IPS DF 19.7 (cell line): ENCODE measurements around the gene ANKRD33B.
"Not testable (repeated sequence)": the region's sequence is repeated elsewhere in the genome, so short reads cannot be mapped to it uniquely, and the experiment has no call there.

Experiments
- DNase-seq: peaks from one replicate; pipeline ENCODE4 v3.0.0-alpha.2; 2013; ENCODE audit warnings: low read depth, low spot score

Gene ANKRD33B

DNA sequence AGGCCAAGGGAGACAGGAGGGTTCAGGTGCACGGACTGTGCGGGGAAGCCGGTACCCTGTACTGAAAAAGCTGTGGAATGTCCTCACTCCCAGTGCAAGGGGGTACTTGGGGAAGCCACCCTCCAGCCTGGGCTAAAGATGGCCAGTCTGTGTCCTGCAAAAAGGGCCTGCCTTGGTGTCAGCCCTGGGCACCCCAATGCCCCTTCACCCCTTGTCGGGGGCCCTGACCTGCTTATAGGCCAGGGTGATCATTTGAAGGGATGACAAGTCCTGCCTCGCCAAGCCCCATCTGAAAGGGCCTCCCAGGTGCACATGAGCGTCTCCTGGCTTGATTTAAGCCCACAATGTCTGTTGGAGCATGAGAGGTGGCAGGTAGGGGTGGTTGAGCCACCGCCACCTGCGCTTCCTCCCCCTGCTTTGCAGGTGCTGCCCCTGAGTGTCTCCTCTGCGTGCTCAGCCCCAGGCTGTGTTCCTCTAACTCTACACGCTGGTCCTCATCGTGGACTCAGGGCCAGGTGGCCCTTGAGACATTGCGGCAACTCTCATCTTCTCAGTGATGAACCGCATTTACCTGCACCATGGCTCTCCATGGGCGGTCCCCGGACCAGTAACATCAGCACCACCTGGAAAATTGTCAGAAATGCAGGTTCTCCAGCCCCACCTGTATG, 97.0 kb downstream of the ANKRD33B start:
- no peak for DNase-seq

DNA sequence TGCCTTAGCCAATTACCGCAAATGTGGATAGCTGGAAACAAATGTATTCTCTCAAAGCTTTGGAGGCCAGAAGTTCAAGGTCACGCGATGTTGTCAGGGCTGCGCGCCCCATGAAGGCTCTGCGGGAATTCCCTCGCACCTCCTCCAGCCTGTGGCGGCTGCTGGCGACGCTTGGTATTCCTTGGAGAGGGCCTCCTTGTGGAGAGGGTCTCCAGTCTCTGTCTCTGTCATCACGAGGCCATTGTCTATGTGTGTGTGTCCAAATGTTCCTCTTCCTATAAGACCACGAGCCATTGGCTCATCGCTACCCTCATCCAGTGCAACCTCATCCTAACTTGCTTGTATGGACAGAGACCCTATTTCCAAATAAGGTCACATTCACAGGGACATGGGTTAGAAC, 97.5 kb downstream of the ANKRD33B start:
- no peak for DNase-seq

DNA sequence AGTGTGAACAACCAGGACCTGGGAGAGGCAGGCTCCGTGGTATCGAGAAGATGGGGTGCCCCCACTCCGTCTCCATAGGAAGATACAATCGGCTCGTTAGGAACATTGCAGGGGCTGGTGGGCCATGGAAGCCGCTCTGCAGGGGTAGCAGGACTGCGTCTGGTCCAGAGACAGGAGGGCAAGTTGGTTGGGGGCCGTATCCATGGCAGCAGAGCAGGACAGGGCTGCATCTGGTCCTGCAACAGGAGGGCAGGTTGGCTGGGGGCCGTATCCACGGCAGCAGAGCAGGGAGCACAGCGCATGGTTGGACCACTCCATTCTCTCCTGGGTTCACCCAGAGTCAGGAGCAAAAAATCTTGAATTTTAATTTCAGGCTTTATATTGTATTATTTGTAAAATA, 98.2 kb downstream of the ANKRD33B start:
- DNase-seq: no peak

DNA sequence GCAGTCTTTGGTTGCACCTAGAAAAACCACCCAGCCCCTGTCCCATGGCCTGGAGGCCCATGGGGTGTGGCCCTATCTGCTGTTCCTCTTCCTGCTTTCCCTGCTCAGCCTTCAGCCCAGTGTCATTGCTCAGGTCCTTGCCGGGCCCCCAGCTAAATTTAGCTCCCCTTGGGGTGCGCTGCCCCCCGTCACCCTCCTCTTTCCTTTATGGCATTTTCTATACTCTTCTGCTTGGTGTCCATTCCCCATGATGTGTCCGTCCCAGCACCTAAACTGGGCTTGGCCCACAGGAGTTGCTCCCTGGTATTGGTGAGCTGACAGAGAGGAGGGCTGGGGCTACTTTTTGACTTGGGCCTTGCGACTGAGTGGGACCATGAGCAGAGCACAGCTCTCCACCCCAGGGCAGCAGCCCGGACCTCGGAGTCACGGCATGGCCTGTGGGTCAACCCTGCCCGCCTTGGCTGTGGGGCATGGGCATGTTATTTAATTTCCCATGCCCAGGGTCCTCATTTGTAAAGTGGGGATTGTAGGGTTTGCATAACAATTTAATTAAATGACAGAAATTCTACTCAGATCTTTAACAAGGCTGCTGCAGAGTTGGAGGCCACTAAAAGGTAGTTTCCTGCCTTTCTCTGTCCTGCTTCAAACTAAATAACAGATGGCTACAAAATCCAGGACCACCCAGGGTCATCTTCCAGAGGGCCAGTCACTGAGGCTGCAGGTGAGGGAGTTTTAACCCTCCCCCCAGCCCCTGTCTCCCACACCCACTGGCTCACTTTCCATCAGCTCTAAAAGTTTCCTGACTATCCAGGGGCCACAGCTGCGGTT, 99.0 kb downstream of the ANKRD33B start:
- no peak for DNase-seq

DNA sequence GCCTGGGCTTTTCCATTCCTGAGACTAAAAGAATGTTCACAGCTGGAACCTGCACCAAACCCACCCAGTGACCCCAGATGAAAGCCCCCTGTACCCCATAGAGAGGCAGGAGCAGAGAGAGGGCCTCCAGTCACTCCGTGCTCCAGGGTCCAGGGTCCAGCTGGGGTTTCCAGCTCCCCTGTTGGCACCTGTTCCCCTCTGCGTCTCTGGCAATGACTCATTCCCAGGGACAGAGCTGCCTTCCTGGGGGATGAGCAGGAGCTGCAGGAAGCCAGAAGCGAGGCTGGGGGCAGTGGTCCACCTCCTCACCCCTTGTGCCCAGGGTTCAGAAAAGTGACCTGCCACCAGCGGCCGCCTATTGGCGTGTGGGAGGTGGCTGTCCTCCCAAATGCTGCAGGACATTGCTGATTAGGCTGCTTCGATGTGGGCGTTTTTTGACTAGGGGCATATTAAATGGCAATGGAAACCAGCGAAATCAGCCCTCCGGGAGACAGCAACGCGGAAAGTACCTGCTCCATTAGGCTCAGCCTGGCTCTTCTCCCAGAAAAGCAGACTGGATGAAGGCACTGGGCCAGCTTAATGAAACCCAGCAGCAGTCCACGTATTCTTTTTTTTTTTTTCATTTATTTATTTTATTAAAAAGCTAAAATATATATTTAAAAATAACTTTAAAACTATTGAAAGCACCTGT, 99.8 kb downstream of the ANKRD33B start:
- no peak for DNase-seq

DNA sequence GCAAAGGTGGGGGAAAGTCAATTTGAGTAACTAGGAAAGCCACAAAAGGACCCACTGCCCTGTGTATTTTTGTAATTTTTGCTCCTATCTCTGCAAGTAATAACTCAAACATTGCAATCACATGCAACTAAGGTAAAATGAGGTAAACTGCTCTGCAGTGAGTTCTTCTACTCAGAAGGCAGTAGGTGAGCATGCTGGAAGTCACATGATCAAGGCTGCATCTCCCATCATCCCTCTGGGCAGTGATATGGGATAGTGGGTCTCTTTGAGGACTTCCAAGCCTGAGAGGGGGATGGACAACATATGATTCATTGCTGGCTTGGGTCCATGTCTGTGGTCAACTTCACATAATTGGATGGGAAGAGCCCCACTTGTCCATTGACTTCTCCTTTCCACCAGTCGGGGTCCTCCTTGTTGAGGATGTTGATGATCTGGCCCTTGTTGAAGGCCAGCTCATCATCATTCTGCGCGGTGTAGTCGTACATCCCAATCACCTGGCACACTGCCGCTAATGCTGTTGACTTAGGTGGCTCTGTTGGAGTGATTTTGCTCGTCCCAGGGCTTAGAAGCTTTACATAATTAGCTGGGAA, 100.4 kb downstream of the ANKRD33B start:
- not testable (repeated sequence) for DNase-seq

DNA sequence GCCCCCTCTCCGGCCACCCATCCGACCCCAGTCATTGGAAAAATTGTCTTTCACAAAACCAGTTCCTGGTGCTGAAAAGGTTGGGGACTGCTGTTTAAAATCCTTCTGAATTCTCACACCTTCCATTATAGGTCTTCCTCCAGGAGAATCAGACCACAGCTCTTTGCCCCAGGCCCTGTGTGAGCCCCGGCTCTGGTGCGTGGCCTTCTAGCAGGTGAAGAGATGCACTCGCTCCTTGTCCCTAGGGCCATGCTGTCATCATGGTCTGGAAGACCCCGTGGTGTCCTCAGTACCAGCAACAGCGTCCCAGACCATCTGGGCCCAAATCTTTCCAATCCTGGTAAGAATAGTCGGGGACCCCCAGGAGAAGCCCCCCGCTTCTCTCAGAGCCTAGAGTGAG, 101.9 kb downstream of the ANKRD33B start:
- no peak for DNase-seq

DNA sequence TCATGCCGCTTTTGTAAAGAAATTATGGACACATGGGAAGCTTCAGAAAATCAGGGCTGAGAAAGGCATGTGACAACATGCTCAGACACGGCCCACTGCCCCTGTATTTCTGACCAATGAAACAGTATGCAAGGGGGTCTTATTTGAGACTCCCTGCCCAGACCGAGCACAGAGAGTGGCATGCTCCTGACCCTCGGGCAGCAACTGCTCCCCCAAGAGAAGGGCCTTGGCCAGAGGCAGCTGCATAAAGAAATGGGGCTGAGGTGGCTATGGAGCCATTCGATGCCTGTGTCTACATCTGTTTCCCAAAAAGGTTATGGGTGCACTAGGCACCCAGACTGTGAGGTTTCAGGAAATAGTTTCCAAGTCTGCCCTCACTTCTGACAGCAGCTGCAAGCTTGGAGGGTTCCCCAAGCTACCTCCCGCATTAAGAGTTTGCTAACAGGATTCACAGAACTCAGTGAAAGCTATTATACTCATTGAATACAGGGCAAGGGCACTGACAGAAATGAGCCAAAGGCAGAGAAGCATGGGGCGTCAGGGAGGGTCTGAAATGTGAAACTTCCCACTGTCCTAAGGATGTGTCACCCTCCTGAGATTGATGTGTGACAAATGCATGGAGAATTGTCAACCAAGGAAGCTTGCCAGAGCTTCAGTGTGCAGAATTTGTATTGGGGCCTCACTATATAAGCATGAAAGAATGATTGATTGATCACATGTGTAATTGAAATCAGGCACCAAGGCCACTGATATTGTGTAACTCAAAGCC, 102.8 kb downstream of the ANKRD33B start:
- no peak for DNase-seq

DNA sequence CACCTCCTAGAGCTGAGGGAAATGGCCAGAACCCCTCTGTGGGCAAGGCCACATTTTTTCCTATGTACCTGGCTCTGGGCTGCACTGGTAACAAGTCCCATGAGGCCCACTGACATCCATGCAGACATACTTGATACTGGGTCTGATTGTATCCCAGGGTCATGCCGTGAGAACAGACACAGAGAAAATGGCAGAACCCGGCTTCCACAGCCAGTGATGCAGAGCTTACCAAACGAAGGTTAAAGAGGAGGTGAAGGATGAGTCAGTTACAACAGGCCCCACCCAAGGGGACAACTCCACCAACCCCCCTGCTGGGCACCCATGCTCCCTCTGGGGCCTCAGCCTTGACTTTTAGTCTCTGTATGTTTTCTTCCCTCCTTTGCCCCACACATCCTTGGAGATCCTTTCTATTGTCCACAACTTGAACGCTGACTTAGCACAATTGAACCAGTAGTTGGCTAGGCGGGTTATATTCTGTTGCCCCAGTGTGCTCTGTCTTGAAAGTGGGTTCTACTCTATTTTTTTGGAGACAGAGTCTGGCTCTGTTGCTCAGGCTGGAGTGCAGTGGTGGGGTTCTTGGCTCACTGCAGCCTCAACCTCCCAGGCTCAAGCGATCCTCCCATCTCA, 103.7 kb downstream of the ANKRD33B start:
- no peak for DNase-seq

DNA sequence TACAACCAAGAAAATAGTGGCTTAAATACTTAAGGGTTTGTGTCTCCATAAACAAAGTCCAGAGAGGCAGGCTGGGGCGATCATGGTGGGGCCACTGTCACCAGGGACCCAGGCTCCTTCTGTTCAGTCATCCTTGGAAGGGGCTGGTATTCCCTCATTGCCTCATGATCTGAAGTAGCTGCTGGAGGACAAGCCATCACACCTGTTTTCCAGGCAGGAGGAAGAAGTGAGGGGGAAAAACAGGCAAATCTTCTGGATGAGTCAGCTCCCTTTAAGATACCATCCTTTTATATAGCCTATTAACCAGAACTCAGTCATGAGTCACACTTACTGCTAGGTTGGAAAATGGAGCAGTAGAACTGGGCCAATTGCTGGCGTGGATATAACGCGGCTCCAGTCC, 104.8 kb downstream of the ANKRD33B start:
- DNase-seq: no peak

DNA sequence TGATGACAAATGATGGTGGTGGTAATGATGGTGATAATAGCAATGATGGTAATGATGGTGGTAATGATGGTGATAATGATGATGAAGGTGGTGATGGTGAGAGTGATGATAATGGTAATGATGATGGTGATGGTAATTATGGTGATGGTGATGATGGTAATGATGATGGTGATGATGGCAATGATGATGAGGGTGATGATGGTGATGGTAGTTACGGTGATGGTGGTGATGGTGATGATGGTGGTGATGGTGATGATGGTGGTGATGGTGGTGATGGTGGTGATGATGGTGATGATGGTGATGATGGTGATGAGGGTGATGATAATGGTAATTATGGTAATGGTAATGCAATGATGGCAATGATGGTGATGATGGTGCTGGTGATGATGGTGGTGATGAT, 106.1 kb downstream of the ANKRD33B start:
- no peak for DNase-seq

DNA sequence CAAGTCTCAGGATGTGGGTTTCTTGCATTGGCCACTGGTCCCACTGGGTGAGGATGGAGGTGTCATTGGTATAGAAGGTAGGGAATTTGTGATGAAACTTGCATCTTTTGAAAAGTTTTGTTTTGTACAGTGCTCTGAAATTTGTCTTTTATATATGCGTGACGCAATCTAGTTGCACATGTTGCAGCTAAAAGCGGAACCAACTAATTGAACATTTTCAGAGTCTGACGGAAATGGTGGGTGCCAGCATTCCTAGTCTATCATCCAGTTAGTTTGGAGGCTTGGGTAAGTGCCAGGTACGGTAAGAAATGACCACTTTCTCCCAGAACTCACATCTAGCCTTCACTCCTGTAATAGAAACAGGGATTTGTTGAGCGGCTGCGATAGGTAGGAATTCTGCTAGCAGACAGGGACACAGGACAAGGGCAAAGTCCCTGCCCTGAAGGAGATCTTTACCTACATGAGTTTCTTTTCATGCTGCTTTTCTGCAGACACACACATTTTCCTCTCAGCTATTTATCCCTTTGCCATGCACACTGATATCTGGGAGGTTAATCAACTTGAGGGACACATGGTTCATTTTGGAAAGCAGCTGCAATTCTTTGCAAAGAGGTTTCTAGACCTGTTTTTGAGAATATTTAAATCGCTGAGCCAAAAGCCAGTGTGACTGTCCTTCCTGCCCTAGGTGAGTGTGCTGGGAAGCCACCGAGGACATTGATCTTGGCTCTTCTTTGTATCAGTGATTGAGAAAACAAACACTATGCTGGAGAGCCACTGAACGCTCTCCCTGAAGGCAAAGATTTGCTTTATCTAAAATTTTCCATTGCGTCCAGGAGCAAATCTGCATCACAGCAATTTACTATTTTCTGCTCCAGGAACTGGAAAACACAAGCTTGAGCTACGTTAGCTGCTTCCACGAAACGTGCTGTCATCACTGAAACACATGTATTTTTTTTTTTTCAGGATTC, 107.5 kb downstream of the ANKRD33B start:
- no peak for DNase-seq

DNA sequence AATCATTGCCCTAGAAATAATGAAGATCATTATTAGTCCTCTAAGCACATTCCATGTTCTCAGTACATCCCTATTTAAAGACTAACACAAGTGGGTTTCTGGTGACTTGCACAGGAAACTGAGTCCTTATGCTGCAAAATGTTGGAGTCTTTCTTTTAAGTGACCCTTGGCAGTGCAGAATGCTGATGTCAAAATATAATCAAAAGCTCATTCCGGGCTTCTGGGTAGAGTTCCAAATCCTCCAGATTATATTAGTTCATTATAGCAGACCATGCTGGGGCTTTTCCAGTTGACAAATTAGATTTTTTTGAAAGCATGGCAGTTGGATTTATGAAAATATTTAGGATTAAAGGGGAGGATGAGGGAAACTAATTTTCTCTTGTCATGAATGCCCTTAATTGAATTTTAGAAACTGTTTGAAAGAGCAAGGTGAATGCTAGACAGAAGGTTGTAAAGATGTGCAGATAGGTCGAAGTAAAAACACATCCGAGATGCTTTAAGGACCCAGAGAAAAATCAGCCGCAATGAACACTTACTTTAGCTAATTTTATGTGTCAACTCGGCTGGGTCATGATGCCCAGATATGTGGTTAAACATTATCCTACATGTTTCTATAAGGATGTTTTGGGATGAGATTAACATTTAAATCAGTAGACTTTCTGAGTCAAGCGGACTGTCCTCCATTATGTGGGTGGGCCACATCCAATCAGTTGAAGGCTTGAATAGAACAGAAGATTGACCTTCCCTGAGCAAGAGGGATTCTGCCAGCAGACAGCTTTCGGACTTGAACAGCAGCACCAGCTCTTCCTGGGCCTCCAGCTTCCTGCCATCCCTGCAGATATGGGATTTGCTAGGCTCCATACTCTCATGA, 108.5 kb downstream of the ANKRD33B start:
- no peak for DNase-seq

DNA sequence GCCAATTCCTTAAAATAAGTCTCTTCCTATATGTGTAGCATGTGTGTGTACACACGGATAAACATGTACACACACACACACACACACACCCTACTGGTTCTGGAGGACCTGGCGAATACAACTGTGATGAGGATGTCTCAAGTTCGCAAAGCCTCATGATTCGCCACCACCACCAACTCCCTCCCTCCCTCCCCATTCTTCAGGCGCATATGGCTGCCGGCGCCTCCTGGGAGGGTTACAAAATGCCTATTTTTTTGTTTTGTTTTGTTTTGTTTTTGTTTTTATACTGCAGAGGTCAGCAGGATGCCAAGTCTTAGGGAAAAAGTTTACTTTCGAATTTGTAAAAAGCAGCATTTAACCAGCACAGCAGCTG, 109.1 kb downstream of the ANKRD33B start:
- no peak for DNase-seq

DNA sequence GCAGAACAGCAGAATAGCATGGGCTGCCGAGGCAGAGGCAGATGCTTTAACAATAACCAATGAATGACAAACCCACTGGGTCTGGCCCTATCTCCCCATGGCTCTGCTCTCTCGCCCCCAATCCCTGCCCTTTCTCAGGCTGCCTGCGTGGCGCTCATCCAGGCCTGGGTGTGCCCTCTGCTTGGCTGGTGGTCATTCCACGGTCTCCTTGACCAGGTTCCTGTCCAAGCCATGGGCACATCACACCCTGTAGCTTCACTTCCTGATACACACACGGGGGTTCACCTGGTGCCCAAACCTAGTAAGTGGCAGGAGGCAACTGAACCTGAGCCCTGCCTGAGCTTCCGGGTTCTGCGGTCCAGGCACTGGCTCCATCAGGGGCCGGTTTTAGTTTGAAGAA, 109.5 kb downstream of the ANKRD33B start:
- no peak for DNase-seq

DNA sequence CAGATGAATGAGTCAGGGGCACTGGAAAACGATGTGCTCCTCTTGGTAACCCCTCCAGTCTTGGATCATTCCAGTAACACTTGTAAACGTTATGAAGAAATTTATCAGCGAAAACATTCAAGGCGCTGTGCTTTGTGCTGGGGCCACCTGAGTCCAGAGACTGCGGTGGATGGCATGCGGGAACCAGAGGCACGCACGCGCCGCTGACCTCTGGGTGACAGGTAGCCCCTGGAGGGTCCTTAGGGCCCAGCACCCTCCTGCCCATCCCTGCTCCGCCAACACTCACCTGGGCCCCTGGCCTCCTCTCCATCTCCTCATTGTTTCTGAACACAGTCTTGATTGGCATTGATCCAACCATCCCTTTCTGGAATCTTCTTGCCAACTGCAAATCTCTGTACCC, 110.2 kb downstream of the ANKRD33B start:
- DNase-seq: no peak

DNA sequence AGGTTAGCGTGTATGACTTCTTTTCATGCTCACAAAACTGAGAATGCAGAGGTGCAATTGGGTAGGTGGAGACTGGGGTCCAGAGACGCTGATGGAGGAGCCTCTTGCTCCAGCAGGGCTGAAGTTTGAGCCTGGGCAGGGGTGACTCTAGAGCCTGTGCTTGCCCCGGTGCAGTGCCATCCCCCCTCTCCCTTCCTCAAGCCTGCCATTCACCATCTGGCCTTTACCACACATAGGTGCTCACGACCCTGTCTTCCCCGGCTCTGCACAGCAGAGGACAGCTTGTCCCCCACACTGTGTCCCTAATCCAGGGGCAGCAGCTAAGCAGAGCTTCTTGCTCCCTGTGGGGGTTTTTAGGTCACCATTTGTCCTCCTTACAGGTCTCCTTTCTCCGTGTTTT, 110.7 kb downstream of the ANKRD33B start:
- no peak for DNase-seq

DNA sequence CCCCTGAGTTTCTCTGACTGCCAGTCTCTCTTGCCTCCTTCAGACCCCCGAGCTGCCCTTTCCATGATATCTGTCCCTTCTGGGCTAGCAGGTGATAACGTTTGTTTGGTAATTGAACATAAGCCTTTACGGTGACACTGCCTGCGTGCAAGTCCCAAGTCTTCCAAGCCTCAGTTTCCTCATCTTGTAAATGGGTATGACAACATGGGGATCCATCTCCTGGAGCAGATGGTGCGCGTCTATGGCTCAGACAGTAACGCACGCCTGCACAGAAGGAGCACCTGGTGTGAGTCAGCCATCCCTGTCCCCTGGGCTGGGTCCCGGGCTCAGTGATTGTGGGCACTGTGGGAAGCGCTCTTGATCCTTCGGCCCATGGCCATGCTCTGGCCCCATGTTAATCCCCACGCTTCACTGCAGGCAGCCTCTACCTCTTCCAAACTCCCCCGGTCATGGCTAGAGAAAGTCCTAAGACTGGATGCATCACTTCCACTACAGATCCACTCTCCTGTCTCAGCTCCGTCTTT, 111.4 kb downstream of the ANKRD33B start:
- no peak for DNase-seq

DNA sequence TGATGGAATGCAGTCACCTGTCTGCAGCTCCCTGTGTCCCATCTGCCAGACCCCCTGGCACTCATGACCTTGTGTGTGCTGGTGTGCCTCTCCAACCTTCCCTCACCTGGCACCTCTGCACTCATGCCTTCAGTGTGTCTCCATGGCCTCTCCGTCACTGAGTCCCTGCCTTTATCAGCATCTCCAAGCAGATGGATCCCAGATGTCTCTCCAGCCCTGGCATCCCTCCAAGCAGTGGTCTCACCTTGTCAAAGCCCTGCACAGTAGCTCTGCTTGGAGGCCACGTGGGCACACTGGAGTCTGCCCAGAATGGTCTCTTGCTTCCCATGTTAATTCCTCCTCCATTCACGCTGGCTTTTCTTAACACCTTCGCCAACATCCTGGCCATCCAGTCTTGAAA, 112.4 kb downstream of the ANKRD33B start:
- DNase-seq: no peak
